Measurements from ENCODE around the gene CACNA1G.

GRCh38 chr17:50640686-50641351 lies 80.3 kb downstream of the CACNA1G start:
- TF ChIP-seq CTCF (IDR thresholded peaks at IDR 0.05) (no peak), POLR2A (IDR thresholded peaks at IDR 0.05) (no peak), POLR2AphosphoS5 (IDR thresholded peaks at IDR 0.05) (no peak)

Measured in breast epithelium (tissue), 3 donors.